Testis (tissue), 3 donors: ENCODE measurements around the gene SLN. TPM values are rescaled to one million over a fixed set of nuclear protein-coding genes. Genes with fewer than 3 reads are reported as not detected.

Experiments
- polyA plus RNA-seq: library from polyadenylated mRNA; stranded (reverse); fragments of 350-450 nt; fragmentation: Illumina TruSeq; extraction: RNeasy Lipid Tissue Mini Kit (QIAGEN cat#74804); gene quantifications from one replicate; pipeline ENCODE4 v1.2.3, GENCODE V29; 2014; ENCODE audit warnings: low read depth, low replicate concordance; ENCODE audit not compliant: insufficient read depth
- total RNA-seq, 2 donors: library from RNA; depleted of rRNA; stranded (reverse); fragments of >200 nt; gene quantifications; one replicate each; pipeline ENCODE4 v1.2.3, GENCODE V29; 2016

The SLN gene
- total and polyA plus RNA-seq, 3 donors from 2014 or later = 31.6 TPM; not detected in 2

Other genes with a start within 250 kb of the SLN start
- 10 to 100 TPM in 1 of 2 donors, 1 to 10 TPM in 1; 7.8 to 12.1 TPM for gene ALKBH8, start 146.3 kb downstream of the SLN start, total RNA-seq
- gene ALKBH8, start 146.3 kb downstream of the SLN start, polyA plus RNA-seq = 5.3 TPM
- gene ELMOD1, start 120.9 kb downstream of the SLN start, total RNA-seq = 10 to 100 TPM in 1 of 2 donors, 1 to 10 TPM in 1; 8.7 to 11.1 TPM
- 5.6 TPM for gene ELMOD1, start 120.9 kb downstream of the SLN start, polyA plus RNA-seq
- 10 to 100 TPM in 1 of 2 donors, 1 to 10 TPM in 1; 8.0 to 12.9 TPM for gene SLC35F2, start 146.7 kb upstream of the SLN start, total RNA-seq
- 7.8 TPM for gene SLC35F2, start 146.7 kb upstream of the SLN start, polyA plus RNA-seq
- gene RAB39A, start 216.4 kb upstream of the SLN start, total RNA-seq = 1 to 10 TPM; 1.6 to 1.9 TPM
- 2.0 TPM for gene RAB39A, start 216.4 kb upstream of the SLN start, polyA plus RNA-seq